Activated CD4-positive, alpha-beta T cell treated with anti-CD3 and anti-CD28 coated beads, Interleukin-2, amount 10 ng/mL, durations not matched to agents 24 days and 14 days (primary cell): ENCODE measurements around the gene ARF1. TPM values are rescaled to one million over a fixed set of nuclear protein-coding genes. Genes with fewer than 3 reads are reported as not detected.

Experiments
- DNase-seq: peaks from one replicate; pipeline ENCODE4 v3.0.0; 2022
- H3K27ac Mint-ChIP-seq: one replicate; pipeline ENCODE4 v1.8.0; 2022; ENCODE audit warnings: mild to moderate bottlenecking, mixed read lengths
- H3K27me3 Mint-ChIP-seq: one replicate; pipeline ENCODE4 v1.8.0; 2022; ENCODE audit warnings: mixed read lengths
- H3K36me3 Mint-ChIP-seq: one replicate; pipeline ENCODE4 v1.8.0; 2022; ENCODE audit warnings: low read depth, mild to moderate bottlenecking, mixed read lengths
- H3K4me1 Mint-ChIP-seq: one replicate; pipeline ENCODE4 v1.8.0; 2021; ENCODE audit warnings: mixed read lengths
- H3K4me3 Mint-ChIP-seq: one replicate; pipeline ENCODE4 v1.8.0; 2022; ENCODE audit warnings: mild to moderate bottlenecking, moderate library complexity, mixed read lengths
- H3K9me3 Mint-ChIP-seq: one replicate; pipeline ENCODE4 v1.8.0; 2021; ENCODE audit warnings: mixed read lengths
- intact Hi-C: fragments of 100-400 bp; cut with micrococcal nuclease; formaldehyde crosslinking; loops from one replicate; pipeline ENCODE4 v1.15.1; 2023
- total RNA-seq: library from RNA; stranded (reverse); gene quantifications from 2 replicates; pipeline ENCODE4 v1.2.3, GENCODE V29; 2022

The ARF1 gene
- total RNA-seq, 1 donor from 2014 or later: 395 TPM

GRCh38 chr1:228145463-228146416 is 63.2 kb downstream of the ARF1 start:
- no peak overlapping the region for H3K4me3 Mint-ChIP-seq
- H3K27me3 Mint-ChIP-seq: no peaks in the 10 kb centered on the region
- intact Hi-C loops: no loop called here
- H3K27ac Mint-ChIP-seq: no peak overlapping the region
- peaks cover 22% of the 10 kb centered on the region for H3K4me1 Mint-ChIP-seq
- H3K9me3 Mint-ChIP-seq: no peaks in the 10 kb centered on the region
- peaks cover 20% of the 10 kb centered on the region for H3K36me3 Mint-ChIP-seq
- no peak for DNase-seq

DNA sequence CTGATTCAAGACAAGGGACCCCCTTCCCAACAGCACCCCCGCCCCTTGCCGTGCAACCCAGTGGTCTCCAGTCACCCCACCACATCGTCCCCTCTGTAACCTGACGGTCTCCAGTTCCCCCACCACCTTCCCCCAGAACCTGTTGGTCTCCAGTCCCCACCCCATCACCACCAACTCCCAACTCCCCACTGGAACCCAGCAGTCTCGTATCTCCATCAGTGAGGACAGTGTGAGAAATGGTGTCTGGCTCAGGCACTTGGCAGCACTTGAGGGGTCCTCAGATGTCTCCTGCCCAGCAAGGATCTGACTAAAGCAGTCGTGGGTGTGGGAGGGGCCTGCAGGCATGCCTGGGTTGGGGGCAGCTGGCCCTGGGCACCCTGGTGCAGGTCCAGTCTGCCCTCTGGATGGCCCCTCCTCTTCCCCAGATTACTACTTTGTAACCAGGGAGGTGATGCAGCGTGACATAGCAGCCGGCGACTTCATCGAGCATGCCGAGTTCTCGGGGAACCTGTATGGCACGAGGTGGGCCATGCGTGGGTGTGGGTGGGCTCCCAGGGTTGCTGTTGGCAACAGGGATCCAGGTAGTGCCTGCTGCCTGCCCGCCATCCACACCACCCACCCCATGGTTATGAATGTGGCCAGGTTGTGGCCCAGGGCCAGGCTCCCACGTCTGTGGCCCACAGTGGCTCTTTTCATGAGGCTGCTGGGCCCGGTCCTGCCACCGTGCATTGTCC is 64.1 kb downstream of the ARF1 start:
- H3K4me3 Mint-ChIP-seq: no peak overlapping the region
- intact Hi-C loops: no loop called here
- peaks cover 19% of the 10 kb centered on the region for H3K4me1 Mint-ChIP-seq
- DNase-seq: no peak
- no peaks in the 10 kb centered on the region for H3K27me3 Mint-ChIP-seq
- H3K36me3 Mint-ChIP-seq: peaks cover 18% of the 10 kb centered on the region
- H3K9me3 Mint-ChIP-seq: no peaks in the 10 kb centered on the region
- no peak overlapping the region for H3K27ac Mint-ChIP-seq

GRCh38 chr1:228147151-228147693 is 64.7 kb downstream of the ARF1 start:
- DNase-seq: no peak
- Mint-ChIP-seq H3K27me3 (no peaks in the 10 kb centered on the region), H3K36me3 (peaks cover 12% of the 10 kb centered on the region), H3K4me1 (peaks cover 17% of the 10 kb centered on the region), H3K27ac (no peak overlapping the region), H3K4me3 (no peak overlapping the region), H3K9me3 (no peaks in the 10 kb centered on the region)
- intact Hi-C loops: no loop called here

DNA sequence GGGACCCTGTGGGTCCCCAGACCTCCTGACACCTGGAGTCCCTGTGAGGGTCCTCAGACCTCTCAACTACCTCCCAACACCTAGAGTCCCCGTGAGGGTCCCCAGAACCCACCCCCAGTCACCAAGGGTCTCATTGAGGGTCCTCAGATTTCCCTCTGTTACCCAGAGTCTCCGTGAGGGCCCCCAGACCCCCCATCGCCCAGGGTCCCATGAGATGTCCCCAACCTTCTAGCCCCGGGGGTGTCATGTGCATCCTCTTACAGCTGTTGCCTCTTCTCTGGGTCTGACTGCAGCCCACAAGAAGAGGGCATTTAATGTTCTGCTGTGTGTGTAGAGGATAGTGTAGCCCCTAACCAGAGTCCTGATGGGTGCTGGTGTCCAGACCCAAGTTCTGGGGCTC is 65.3 kb downstream of the ARF1 start:
- Mint-ChIP-seq H3K27ac (no peak overlapping the region), H3K27me3 (no peaks in the 10 kb centered on the region), H3K36me3 (peaks cover 9% of the 10 kb centered on the region), H3K9me3 (no peaks in the 10 kb centered on the region), H3K4me3 (no peak overlapping the region), H3K4me1 (peaks cover 13% of the 10 kb centered on the region)
- no peak for DNase-seq
- intact Hi-C loops: no loop called here

- Mint-ChIP-seq H3K4me1 (peaks cover 7% of the 10 kb centered on the region), H3K4me3 (no peak overlapping the region), H3K27ac (no peak overlapping the region), H3K9me3 (no peaks in the 10 kb centered on the region), H3K27me3 (no peaks in the 10 kb centered on the region), H3K36me3 (peaks cover 8% of the 10 kb centered on the region)
- intact Hi-C loops: no loop called here
- DNase-seq: no peak
Measured at GRCh38 chr1:228148196-228148861, 65.8 kb downstream of the ARF1 start.

Other genes starting within 250 kb of the ARF1 start
- not detected in 2 replicates for gene WNT9A, start 134.8 kb upstream of the ARF1 start, total RNA-seq
- not detected in 2 replicates for gene WNT3A, start 75.7 kb upstream of the ARF1 start, total RNA-seq
- gene C1orf35, start 20.6 kb downstream of the ARF1 start, total RNA-seq: 27.5 and 33.0 TPM in 2 replicates
- 55.2 and 62.2 TPM in 2 replicates for gene MRPL55, start 26.6 kb downstream of the ARF1 start, total RNA-seq
- gene GUK1, start 57.6 kb downstream of the ARF1 start, total RNA-seq: 211 and 222 TPM in 2 replicates
- 0.69 and 0.96 TPM in 2 replicates for gene GJC2, start 67.2 kb downstream of the ARF1 start, total RNA-seq
- 10.8 and 11.4 TPM in 2 replicates for gene IBA57, start 83.1 kb downstream of the ARF1 start, total RNA-seq
- 21.4 and 22.3 TPM in 2 replicates for gene OBSCN, start 125.3 kb downstream of the ARF1 start, total RNA-seq